ENCODE measurements around the gene EPB41L4A.

Gene EPB41L4A

DNA sequence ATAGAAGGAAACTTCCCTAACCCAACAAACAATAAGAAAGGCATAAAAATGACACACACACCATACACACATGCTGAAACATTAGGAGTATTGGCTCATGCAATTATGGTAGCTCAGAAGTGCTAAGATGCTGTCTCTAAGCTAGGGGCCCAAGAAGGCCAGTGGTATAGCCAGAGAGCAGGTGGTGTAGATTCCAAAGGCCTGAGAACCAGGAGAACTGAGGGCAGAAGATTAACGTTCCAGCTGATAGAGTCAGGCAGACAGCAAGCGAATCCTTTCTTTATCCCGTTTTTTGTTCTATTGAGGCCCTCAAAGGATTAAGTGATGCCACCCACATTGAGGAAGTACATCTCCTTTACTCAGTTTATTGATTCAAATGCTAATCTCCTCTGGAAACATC lies 262.9 kb downstream of the EPB41L4A start:
- no peak for DNase-seq (ENCODE audit: low read depth)

DNA sequence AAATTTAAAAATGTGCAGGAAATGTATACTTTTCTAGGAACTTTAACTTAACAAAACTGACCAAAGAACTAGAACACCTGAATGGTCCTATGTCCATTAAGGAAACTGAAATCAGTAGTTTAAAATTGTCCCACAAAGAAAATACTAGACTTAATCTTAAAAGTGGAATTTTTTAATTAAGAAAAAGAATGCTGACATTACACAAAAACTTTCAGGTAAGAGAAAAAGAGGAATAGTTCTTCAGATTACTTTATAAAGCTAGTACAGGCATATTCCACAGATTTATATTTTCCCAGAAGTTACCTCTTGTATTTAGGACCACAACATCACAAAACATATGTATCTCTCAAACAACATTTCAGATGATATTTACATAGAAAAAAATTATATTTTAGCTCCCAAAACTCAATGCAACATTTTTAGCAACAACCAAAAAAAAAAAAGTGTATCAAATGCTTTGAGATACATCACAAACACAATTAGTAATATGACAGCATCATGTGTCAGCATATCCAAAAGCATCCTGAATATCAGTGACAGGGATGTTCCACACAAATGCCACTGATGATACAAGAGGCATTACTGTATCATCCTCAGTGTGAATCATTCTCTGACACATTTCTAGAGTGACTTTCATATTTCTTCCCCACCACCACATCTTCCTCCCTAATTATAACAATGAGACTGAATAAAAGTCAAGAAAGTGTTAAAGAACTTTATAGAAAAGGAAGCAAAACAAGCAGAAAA lies 264.0 kb downstream of the EPB41L4A start:
- no peak for DNase-seq (ENCODE audit: low read depth)

DNA sequence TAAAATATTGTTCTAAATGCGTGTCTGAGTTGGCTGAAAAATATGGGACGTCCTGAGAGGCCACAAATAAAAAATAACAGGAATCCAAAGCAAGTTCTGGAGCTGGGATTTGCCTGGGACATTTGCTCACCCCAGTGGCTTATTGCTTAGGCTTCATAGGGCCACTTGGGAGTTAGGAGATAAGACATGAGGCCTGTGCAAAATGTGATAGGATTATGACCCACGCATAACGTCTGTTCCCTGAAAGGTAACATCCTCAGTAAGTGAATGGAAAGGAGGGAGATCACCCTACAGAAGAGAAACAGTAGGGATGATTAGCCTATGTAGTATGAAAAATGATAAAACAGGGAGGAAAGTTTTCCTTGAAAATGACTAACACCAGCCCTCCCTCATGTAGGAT lies 269.4 kb downstream of the EPB41L4A start:
- no peak for DNase-seq (ENCODE audit: low read depth)

DNA sequence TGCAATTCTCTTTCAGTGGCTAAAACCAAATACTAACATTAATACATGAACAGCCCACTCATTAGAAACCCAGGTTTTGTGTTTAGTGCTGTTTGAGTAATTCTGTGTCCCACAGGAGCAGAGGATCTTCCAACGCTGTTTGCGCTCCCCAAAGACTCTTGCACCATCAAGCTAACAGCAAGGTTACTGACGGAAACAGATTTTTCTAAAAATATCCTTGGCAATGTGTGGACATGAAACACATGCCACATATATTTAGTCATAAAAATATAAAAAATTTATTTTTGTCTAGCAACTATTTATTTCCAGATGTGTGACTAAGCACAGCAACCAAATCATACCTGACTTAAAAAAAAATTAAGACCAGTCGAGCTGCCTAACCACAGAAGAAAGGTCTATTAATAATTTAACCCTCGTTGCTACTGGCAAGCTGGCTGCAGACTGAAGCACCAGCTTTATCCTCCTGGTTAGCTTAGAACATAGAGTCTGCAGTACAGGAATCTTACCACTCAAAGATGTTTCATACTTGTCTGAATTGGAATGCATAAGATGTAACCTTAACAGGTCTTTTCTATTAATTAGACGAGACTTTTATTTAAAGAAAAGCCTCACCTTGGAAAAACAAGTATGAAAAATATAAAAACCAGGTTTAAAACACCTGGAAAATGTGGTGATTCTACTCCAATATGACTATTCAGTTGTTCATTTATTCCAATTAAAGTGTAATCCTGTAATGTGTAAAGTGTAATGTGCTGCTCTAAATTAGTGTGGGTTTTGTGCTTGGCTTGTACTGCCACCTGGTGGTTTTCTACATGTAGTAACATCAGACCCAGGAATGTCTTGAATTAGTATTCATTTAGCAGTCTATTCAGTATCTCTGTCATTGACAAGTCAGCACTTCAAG lies 272.5 kb downstream of the EPB41L4A start:
- DNase-seq (ENCODE audit: low read depth) = peak; percentile 79

DNA sequence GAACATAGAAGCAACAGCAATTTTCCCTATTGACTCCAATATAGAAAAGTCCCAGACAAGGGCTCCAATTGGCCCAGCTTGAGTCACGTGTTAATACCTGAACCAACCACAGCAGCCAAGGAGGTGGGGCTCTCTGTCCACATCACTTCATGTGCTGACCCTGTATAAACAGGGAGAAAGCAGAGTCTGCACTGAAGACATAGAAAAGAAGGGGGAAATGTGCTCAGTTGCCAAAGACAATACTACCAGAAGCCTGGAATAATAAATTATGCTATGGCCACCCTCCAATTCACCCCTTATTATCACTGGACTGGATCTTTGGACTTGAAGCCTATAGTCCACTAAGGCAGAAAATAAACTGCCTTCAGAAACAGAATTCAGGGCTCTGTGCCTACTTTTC lies 275.4 kb downstream of the EPB41L4A start:
- DNase-seq (ENCODE audit: low read depth) = no peak

DNA sequence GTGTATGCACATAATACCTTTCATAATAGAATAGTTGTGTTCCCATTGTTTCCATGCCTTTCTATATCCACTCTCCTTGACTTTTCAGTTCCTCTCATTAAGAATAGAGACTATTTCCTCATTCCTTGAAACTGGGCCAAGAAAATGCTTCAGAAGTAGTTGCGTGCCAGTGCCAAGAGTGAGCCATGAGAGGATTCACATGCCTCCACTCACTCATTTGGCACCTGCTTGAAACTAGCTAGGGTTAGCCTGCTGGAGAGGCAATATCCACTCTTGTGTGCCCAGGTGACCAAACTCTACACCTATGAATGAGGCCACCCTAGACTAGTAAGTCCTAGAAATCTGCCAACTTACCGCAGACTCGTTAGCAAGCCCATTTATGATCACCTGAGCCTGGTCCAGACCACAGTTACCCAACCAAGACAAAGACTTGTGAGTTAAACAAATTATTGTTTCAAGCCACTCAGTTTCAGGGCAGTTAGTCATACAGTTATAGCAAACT lies 276.3 kb downstream of the EPB41L4A start:
- no peak for DNase-seq (ENCODE audit: low read depth)

DNA sequence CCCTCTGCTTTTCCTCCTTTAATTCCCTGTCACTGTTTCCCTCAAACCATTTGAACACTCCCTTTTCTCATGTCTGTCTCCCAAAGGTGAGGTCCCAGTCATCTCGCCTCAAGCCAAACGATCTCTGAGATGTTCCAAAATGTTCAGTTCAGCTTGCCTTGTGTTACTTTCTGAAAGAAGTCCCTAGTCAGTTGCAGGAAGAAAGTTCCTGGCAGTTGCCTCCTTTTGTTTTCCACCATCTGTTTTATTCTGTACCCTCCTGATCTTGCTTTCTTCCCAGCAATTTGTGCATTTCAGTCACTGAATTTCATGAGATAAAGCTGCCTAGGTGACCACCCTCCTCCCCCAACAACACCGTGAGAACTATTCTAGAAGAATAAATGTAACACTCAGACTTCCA lies 277.5 kb downstream of the EPB41L4A start:
- no peak for DNase-seq (ENCODE audit: low read depth)

DNA sequence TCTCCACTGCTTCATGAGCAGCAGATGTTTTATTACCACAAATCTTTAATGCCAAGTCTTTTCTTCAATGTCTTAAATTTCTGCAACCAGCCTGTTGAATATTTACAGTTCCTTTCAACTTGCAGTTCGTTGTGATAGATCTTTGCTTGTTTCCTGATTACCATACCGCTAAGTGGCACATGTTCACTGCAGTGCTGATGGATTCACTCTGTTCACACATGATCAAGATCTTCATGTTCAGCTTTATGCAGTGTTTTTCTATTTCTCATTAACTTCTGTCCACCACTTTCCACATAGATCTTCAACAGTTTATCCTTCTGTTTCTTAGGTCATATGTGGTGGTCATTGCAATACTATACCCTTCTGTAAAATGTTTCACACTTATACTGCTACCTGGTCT lies 280.6 kb downstream of the EPB41L4A start:
- no peak for DNase-seq (ENCODE audit: low read depth)

DNA sequence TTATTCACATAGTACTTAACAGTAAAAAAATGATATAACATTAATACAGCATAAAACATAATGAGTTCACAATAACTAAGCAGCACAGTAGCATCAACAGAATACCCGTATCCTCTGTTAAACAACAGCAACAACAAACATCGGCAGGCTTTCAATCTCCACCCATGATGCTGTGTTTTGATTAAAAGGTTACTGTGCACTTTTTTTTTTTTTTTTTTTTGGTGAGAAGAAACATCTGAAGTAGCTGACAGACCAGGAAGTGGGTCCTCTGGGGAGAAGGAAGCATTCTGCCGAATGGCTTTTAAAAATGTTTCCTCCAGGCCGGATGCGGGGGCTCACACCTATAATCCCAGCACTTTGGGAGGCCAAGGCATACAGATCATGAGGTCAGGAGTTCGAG lies 282.3 kb downstream of the EPB41L4A start:
- DNase-seq (ENCODE audit: low read depth) = no peak

DNA sequence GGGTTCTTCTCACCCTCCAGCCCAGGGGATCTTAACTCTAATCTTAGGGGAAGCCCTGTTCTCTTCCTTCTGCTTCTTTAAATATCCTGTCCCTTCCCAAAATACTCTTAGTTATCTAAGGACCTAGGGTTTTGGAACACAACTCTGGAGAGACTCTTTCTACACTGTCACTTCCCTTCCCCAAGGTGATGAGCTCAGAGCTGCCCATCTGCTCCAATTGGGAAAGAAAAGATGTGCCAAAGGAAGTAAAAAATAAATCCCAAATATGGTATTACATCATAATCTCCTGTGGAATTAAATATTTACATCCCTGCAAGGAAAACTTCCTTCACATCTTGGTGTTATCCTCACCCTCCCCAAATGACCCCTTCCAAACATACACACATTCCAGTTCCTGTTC lies 291.2 kb downstream of the EPB41L4A start:
- no peak for DNase-seq (ENCODE audit: low read depth)

DNA sequence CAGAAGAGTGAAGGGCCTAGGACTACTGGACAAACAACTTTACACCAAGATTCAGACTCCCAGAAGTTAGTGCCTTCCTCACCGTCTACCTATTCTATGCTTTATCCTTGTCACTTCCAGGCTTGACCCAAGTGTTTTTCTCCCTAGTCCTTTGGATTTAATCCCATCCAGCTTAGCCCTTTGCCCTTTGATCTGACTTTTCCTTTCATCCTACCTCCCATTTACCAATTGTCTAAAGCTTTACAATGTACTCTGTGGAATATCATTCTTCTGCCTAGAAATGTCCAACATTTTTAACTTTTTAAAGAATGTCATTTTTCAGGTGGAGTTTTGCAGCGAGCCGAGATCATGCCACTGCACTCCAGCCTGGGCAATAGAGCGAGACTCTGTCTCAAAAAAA lies 292.1 kb downstream of the EPB41L4A start:
- no peak for DNase-seq (ENCODE audit: low read depth)

DNA sequence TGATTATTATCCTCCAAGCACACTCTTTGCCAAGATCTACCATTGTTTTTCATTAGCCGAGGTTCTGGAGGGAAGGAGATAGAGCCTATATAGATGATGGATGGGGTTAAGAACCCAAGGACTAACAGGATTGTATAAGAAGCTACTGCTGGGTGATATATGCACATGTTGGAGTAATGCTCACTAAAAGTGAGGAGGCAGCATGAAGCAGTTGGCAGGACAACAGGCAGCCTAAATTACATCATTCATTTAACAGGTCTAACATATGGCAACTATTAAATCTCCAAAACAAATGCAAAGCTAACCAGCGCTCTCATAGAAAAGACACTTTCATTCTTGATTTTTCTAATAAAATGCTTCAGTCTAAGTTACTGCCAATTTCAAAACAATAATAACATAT lies 293.2 kb downstream of the EPB41L4A start:
- DNase-seq (ENCODE audit: low read depth) = no peak

DNA sequence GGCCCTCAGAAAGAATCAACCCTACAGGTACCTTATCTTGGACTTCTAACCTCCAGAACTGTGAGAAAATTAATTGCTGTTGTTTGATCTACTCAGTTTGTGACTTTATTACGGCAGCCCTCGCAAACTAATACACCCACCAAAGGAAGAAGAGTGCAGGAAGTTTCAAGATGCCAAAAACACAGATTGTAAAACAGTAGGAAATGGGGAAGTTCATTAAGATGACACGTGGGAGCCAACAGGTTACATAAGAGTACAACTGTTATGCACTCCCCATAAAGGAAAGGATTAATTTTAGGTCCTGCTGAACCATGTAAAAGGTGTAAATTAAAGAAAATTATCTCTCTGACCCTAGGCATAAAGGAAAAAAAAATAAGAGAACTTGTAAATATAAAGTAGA lies 294.3 kb downstream of the EPB41L4A start:
- no peak for DNase-seq (ENCODE audit: low read depth)

DNA sequence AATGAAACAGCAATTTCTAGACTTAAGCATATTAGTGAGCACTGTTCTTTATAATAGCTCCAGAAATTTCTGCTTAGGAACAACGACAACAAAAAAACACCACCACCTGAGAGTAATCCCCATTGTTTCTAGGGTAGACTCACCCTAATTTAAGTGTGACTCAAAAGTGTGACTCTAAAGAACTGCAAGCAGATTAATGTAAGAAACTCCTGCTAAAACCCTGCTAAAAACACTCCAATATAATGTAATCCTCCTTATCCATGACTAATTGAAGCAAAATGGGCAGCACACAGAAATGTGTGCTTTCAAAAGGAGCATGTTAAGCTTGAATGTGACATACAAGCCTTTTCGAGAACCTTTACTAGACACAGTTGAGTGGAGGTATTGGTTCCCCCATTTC lies 296.0 kb downstream of the EPB41L4A start:
- no peak for DNase-seq (ENCODE audit: low read depth)

DNA sequence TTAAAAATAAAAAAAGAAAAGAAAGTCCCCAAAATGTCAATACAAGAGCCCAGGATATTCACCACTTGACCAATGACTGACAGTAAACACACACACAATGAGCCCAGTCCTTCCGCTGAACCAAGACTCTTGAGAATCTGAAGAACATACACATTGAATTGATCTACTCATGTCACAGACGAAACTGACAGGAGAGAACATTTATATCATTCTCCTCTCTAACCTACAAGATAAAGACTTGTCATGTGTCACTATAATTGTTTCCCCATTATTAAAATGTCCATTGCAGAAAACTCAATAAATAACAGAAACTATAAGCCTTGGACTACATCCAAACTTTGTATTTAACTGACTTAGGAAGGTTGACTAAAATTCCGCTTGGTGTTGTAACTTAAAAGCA lies 296.7 kb downstream of the EPB41L4A start:
- DNase-seq (ENCODE audit: low read depth) = no peak

DNA sequence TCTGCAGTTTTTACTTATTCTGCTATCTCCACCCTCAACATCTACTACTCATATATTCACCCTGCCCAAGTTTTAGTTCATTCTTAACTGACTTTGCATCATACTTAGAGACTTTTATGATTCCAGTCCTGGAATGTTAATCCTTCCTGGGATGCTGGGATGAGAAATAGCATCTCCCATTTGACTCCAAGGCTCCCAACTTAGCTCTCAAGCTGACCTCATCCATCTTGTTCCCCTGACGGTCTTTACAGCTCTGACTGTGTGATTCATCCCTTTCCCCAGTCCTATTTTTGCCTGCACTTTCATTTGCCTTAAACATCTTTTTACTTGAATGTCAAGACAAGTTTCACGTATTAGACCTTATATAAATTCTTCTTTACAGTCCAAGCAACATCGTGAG lies 297.8 kb downstream of the EPB41L4A start:
- DNase-seq (ENCODE audit: low read depth) = peak; percentile 25

DNA sequence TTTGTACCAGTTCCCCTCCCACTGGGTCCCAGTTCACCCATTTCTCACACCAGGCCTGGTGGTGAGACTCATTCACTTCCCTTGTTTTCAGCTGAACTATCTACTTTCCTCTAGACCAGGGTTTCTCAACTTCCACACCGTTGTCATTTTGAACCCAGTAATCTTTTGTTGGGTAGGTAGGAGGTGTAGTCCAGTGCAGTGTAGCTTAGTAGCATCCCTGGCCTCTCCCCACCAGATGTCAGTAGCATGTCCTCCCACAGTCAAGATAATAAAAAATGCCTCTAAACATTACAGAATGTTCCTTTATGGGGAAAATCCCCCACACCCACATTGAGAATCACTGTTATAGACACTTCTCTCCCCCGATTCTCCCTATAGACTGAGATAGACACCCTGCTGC lies 299.1 kb downstream of the EPB41L4A start:
- DNase-seq (ENCODE audit: low read depth) = no peak

DNA sequence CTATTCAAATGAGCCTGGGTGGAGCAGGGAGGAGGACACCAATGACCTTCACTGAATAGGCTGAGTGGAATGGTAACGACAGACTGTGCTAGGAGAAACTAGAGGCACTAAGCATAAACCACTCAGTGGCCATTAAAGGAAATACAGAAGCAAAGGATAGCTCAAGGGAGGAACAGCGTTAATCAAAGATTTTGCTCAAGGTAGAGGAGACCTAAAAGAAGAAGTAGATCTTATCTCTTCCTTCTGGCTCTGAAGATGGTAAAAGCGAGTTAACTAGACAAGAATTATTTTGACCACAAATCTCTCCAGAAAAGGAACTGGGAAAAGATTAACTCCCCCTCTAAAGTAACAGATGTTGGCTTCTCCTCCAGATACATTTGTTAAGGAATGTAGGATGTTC lies 299.6 kb downstream of the EPB41L4A start:
- no peak for DNase-seq (ENCODE audit: low read depth)

DNA sequence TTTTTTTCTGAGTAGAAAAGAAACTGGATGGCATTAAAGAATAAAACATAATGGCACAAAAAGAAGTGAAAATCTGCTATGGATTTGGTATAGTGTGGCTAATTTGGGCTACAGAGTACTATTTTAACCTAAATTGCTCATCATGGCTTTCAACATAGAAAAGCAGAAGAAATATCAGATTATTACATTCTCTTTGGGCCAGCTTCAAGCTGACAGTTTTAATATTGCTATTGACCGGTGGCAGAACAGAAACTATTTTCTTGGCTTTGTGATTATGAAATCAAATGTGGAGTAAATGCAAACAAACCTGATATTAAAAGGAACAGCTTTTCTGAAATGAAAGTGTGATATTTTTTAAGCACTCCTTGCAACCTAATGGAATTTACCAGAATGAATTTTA lies 301.5 kb downstream of the EPB41L4A start:
- no peak for DNase-seq (ENCODE audit: low read depth)

DNA sequence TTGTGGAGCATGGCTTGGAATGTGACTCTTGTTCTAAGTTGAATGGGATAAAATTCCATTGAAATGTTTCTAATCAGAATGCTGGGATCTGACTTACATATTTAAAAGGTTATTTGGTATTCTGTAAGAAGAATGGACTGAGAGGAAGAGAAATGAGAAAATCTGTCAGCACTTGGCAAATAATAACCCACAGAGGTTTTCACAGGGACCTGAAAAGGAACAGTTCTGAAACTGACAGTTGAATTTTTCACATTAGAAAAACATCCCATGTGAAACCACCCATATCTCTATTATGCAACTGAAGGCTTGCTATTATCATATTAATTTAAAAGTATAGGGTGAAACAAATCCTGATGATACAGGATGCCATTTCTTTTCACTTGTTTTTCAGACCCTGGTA lies 302.7 kb downstream of the EPB41L4A start:
- no peak for DNase-seq (ENCODE audit: low read depth)

DNA sequence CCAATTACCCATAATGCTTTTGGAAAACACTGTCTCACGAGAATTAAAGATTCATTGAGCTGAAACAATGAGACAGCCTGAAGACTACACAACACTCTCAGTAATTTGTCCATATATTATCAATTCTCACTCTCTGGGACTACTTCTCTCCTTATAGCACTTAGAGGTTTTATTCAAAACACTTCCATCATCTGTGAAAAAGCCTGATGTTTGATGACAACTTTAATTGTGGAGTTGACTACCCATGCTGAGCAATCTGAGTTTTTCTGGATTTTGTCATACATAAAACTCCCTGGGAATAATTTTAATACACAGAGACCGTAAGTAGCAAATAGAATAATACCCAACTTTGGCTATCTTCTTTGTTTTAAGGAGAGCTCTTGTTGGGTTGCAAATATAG lies 305.5 kb downstream of the EPB41L4A start:
- no peak for DNase-seq (ENCODE audit: low read depth)

All from stromal cell of bone marrow (primary cell).